ENCODE measurements around the gene ABCD2.
"Not testable (repeated sequence)": the region's sequence is repeated elsewhere in the genome, so short reads cannot be mapped to it uniquely, and the experiment has no call there.

Gene ABCD2

DNA sequence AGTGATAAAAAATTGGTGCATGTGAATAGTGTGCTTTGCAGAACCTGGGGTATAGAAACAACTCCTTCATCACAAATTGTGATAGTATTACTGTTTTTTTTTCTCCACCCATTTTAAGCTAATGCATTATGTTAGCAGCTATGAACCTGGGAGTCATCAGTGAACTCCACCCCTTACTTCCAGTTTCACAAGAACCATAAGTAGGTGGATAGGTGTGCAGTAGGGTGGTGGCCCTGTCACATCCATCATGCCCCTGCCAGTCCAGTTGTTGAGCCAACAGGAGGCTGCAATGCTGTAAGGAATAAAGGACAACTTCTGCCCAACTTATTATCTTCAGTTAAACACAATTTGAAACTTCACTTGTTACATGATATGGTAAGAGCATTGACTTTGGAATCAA is 85.7 kb downstream of the ABCD2 start:
- no peak for DNase-seq (ENCODE audit: low read depth)

- DNase-seq (ENCODE audit: low read depth): no peak
Observed at GRCh38 chr12:39532448-39532847, 87.2 kb downstream of the ABCD2 start.

DNA sequence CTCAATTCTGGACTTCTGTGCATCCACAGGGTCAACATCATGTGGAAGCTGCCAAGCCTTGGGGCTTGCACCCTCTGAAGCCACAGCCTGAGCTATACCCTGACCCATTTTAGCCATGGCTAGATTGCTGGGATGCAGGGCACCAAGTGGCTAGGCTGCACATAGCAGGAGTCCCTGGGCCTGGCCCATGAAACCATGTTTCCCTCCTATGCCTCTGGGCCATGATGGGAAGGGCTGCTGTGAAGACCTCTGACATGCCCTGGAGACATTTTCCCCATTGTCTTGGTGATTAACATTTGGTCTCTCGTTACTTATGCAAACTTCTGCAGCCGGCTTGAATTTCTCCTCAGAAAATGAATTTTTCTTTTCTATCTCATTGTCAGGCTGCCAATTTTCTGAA is 92.6 kb downstream of the ABCD2 start:
- no peak for DNase-seq (ENCODE audit: low read depth)

DNA sequence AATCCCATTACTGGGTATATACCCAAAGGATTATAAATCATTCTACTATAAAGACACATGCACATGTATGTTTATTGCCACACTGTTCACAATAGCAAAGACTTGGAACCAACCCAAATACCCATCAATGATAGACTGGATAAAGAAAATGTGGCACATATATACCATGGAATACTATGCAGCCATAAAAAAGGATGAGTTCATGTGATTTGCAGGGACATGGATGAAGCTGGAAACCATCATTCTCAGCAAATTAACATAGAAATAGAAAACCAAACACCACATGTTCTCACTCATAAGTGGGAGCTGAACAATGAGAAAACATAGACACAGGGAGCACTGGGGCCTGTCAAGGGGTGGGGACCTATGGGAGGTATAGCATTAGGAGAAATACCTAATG is 97.4 kb downstream of the ABCD2 start:
- not testable (repeated sequence) for DNase-seq (ENCODE audit: low read depth)

- no peak for DNase-seq (ENCODE audit: low read depth)
Observed at GRCh38 chr12:39510001-39510400, 109.6 kb downstream of the ABCD2 start.

DNA sequence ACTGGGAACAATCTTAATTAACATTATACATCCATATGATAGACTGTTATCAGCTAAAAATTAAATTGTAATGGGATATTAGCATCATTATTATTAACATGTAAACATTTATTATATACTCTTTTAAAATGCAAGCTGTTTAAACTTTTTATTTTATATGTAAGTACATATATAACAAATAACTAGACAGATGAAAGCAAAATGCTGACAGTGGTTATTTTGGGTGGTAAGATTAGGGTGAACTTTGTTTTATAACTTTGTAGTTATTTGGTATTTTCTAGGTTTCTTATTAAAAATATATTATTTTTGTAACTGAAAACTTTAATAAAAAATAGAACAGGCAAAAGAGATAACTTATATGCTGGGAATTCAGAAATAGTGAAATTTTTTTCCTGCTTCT is 114.0 kb downstream of the ABCD2 start:
- DNase-seq (ENCODE audit: low read depth): no peak

DNA sequence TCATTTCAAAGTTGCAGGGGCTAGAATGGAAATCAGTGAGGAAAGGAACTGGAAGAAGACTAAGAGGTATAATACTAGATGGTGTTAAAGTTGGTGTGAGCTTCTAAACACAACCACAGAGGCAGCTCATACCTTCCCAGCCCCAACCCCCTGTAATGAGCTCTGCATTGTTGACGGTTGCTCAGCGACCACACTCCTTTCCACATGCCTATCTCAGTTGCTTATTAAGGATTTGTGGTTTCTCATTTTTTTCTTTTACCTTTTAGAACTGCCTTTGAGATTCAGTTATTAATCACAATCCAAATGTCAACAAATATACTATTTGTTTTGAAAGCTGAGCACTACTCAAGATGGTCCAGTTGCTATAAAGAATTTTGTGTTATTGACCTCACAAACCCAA is 114.6 kb downstream of the ABCD2 start:
- no peak for DNase-seq (ENCODE audit: low read depth)

DNA sequence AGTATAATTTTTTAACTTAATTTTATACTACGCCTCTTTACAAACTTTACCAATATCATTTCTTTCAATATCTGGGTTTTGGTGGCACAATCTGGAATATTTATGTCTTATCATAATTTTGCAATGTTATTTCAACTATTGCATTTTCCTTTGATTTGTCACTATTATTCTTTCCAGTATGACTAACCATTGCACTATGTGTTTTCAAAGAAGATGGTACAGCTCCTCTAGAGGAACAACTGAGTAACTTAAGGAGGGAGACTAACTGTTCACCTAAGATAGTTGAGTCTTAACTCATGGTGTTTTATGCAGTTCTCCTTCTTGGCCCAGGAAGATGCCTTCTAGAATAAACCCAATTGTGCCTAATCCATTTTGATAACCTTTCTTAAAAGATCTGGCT is 116.2 kb downstream of the ABCD2 start:
- no peak for DNase-seq (ENCODE audit: low read depth)

- no peak for DNase-seq (ENCODE audit: low read depth)
Observed at GRCh38 chr12:39502726-39503125, 116.9 kb downstream of the ABCD2 start.
